ENCODE results near the gene ATP6V1B1.

ATP6V1B1 gene

DNA sequence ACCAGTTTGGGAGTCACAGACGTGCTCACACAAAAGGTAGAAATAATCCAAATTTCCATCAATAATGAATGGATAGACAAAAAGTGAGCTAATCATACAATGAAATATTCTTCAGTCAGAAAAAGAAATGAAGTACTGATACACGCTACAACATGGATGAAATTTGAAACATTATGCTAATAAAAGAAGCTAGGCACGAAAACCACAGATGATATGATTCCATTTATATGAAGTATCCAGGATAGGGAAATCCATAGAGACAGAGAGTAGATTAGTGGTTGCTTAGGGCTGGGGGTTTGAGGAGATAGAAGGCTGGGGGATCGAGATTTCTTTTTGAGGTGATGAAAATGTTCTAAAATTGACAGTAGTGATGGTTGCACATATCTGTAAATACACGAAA, 43.0 kb upstream of the ATP6V1B1 start:
- Histone ChIP-seq H3K36me3 (no peaks in the 10 kb centered on the region), H3K9ac (no peak overlapping the region), H3K27me3 (peaks cover 100% of the 10 kb centered on the region), H3K4me1 (no peaks in the 10 kb centered on the region), H3K27ac (no peak overlapping the region), H3K4me2 (no peak overlapping the region), H4K20me1 (peaks cover 19% of the 10 kb centered on the region; the same call in 1 of the 2 replicates), H3K9me3 (peaks cover 22% of the 10 kb centered on the region), H3K4me3 (no peak overlapping the region)
- no peak for TF ChIP-seq Cebpa-rat (IDR thresholded peaks at IDR 0.05)

DNA sequence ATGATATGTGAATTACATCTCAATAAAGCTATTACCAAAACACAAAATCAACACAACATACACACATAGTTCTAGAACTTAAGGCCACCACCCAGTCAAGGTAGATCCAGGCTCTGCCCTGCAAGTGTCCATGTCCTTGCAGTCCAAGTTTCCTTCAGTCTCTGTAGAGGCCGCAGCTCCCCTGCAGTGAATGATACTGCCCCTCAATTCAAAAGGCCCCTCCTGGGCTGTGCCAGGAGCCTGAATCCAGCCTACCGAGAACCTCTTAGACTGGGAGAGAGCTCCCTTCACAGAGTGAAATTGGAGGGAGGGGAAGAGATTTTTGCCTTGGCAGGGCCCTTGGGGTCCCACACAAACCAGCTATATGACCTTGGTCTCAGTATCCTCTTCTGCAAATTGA, 42.5 kb upstream of the ATP6V1B1 start:
- H3K9me3 ChIP-seq: peaks cover 18% of the 10 kb centered on the region
- H3K9ac ChIP-seq: no peak overlapping the region
- no peaks in the 10 kb centered on the region for H3K4me1 ChIP-seq
- no peak for TF ChIP-seq Cebpa-rat (IDR thresholded peaks at IDR 0.05)
- H3K27ac ChIP-seq: no peak overlapping the region
- no peak overlapping the region for H3K4me3 ChIP-seq
- peaks cover 100% of the 10 kb centered on the region for H3K27me3 ChIP-seq
- H3K4me2 ChIP-seq: no peak overlapping the region
- peaks cover 24% of the 10 kb centered on the region; the same call in 1 of the 2 replicates for H4K20me1 ChIP-seq
- no peaks in the 10 kb centered on the region for H3K36me3 ChIP-seq

DNA sequence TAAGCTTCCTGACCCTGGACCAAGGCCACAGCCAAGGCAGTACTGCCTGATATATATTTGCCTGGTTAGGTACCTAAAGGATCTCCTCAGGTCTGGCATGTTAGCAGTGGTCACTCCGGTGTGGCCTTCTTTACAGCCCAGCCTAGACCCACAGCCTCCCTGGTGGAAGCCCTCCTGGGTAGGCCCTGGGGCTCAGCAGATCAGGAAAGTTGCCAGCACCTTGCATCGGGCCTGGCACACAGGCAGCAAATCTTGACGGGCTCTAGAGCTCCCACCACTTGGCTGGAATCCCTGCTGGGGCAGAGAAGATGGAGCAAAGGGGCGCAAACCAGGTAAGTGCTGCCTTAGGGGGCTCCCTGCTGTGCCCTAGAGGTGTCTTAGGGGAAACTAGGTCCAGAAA, 40.9 kb upstream of the ATP6V1B1 start:
- peaks cover 100% of the 10 kb centered on the region for H3K27me3 ChIP-seq
- H3K27ac ChIP-seq: no peak overlapping the region
- H3K4me3 ChIP-seq: no peak overlapping the region
- H3K4me2 ChIP-seq: no peak overlapping the region
- peaks cover 26% of the 10 kb centered on the region; the same call in 1 of the 2 replicates for H4K20me1 ChIP-seq
- peaks cover 2% of the 10 kb centered on the region; the same call in 1 of the 2 replicates for H3K9me3 ChIP-seq
- H3K4me1 ChIP-seq: no peaks in the 10 kb centered on the region
- TF ChIP-seq Cebpa-rat (IDR thresholded peaks at IDR 0.05): no peak
- no peaks in the 10 kb centered on the region for H3K36me3 ChIP-seq
- no peak overlapping the region for H3K9ac ChIP-seq

DNA sequence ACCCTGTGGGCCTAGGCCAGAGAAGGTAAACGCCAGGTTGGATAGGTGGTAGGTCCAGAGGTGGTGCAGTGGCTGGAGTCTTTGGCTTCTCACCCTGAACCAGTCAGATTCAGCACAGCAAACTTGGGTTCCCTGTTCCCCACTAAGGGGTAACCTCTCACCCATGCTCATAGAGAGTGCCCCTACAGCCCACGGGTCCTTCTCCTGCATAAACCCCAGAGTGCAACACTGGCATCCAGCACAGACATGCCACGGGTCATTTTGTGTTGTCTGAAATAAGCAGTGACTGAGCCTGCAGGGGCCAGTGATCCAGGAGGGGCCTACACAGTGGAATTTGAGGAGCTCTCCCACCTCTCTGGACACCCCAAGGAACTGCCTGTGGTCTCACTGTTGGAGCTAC, 40.5 kb upstream of the ATP6V1B1 start:
- peaks cover 100% of the 10 kb centered on the region for H3K27me3 ChIP-seq
- no peak for TF ChIP-seq Cebpa-rat (IDR thresholded peaks at IDR 0.05)
- no peaks in the 10 kb centered on the region for H3K4me1 ChIP-seq
- H3K4me2 ChIP-seq: no peak overlapping the region
- H3K4me3 ChIP-seq: no peak overlapping the region
- H3K27ac ChIP-seq: no peak overlapping the region
- H3K9me3 ChIP-seq: peaks cover 2% of the 10 kb centered on the region
- no peaks in the 10 kb centered on the region for H3K36me3 ChIP-seq
- peaks cover 26% of the 10 kb centered on the region; the same call in 1 of the 2 replicates for H4K20me1 ChIP-seq
- H3K9ac ChIP-seq: no peak overlapping the region

DNA sequence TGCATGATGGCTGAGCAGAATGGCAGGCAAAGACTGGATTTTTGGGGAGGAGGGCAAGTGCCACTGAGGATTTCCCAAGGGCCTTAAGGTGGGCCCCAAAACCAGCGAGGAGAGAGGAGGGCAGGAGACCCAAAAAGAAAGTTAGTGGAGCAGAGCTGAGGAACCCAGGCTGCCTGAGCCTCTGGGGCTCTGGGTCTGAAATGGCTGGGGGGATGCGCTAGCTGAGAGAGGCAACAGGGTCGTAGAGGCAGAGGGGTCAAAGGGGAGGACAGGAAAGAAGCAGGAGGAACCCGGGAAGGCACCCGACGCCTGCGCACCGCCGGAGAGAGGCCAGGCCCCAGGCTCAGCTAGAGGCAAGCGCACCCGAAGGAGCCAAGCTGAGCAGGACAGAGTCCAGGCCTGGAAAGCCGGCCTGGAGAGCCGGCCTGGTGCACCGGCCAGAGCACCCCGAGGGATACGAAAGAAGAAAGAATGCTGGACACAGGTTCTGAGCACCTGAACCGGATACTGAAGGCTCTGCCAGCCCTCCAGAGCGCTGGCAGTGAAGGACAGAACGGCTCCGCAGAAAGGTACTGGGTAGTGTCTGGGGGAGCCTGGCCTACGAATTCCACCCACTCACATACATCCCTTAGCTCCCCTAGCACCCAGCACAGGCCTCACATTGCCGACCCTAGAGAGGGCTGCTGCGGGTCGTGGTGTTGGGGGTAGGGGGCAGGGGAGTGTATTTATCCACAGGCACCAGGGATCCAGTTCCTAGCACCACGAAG, 39.5 kb upstream of the ATP6V1B1 start:
- Histone ChIP-seq H3K27me3 (peaks cover 100% of the 10 kb centered on the region), H3K4me2 (no peak overlapping the region), H3K27ac (no peak overlapping the region), H3K9me3 (peaks cover 12% of the 10 kb centered on the region), H3K4me3 (no peak overlapping the region), H3K36me3 (no peaks in the 10 kb centered on the region), H4K20me1 (peaks cover 26% of the 10 kb centered on the region; the same call in 1 of the 2 replicates), H3K9ac (no peak overlapping the region), H3K4me1 (peaks cover 7% of the 10 kb centered on the region; the same call in 1 of the 2 replicates)
- no peak for TF ChIP-seq Cebpa-rat (IDR thresholded peaks at IDR 0.05)

DNA sequence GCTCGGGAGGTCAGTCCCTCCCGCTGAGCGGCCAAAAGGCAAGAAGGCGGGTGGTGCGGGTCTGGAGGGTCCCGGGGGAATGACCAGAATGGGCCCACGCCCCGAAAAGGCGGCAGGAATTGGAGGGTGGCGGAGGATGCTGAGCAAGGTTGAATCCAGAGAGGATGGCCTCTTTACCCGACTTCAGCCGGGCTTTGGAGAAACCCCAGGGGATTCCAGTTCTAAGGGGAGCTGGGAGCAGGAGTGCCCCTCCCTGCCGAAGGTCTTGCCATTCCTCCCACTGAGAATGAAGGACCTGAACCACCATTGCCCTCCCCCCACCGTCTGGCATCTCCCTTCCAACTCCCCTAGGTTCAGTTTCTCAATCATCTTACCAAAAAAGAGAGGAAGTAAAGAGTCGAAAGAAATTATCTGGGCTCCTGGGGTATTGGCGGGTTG, 38.9 kb upstream of the ATP6V1B1 start:
- no peak overlapping the region for H3K4me2 ChIP-seq
- peaks cover 100% of the 10 kb centered on the region for H3K27me3 ChIP-seq
- TF ChIP-seq Cebpa-rat (IDR thresholded peaks at IDR 0.05): no peak

DNA sequence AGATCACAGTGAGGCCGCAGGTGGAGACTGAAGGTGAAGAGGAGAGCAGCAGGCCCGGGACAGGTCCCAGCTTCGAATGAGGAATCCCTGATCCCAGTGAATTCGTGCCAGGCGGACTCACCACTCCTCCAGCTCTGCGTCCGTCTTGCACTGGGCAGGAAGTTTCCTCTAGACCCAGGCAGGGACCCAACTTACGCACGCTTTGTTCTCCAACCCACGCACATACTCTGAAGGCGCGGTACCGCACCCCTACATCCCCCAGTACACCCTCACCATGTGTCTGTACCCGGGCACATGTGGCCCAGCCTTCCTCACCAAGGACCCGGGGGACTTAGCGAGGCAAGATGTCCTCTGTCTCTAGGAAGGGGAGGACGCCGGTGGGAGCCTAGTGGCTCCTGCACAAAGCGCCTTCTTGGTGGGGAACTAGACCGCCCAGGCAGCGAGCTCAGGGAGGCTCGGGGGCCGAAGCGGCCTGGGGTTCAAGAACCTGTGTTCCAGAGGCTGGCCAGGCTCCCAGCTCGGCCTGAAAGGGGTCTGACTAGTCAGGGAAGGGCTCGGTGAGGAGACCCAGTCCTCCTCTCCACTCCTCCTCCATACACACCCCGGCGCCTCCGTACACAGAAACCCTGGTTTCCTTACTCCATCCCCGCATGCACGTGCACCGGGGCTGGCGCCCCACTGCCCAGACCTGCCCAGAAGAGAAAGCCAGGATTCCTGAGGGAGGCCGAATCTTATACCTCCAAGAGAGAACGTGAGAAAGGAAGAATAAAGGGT, 38.3 kb upstream of the ATP6V1B1 start:
- Histone ChIP-seq H3K4me2 (no peak overlapping the region), H3K27me3 (peaks cover 100% of the 10 kb centered on the region), H3K4me3 (no peak overlapping the region), H3K36me3 (no peaks in the 10 kb centered on the region), H3K9me3 (peaks cover 19% of the 10 kb centered on the region), H3K4me1 (peaks cover 8% of the 10 kb centered on the region; the same call in 1 of the 2 replicates), H4K20me1 (peaks cover 26% of the 10 kb centered on the region; the same call in 1 of the 2 replicates), H3K27ac (no peak overlapping the region), H3K9ac (no peak overlapping the region)
- no peak for TF ChIP-seq Cebpa-rat (IDR thresholded peaks at IDR 0.05)

More for the DNA sequence above, 38.9 kb upstream of the ATP6V1B1 start:
- peaks cover 8% of the 10 kb centered on the region; the same call in 1 of the 2 replicates for H3K4me1 ChIP-seq
- H3K4me3 ChIP-seq: no peak overlapping the region
- peaks cover 26% of the 10 kb centered on the region; the same call in 1 of the 2 replicates for H4K20me1 ChIP-seq
- H3K36me3 ChIP-seq: no peaks in the 10 kb centered on the region
- H3K9ac ChIP-seq: no peak overlapping the region
- no peak overlapping the region for H3K27ac ChIP-seq
- peaks cover 18% of the 10 kb centered on the region for H3K9me3 ChIP-seq

DNA sequence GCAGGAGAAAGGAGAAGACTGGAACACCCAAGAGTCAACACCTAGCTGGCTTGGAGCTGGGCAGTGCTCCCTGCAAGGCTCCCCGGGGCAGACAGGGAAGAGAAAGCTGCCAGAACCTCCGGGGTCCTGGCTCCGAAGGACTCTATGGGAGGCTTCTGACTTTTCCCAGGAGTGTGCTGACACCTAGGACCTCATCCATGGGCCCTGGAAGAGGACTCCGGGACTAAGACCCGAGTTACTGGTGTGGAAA, 37.8 kb upstream of the ATP6V1B1 start:
- Histone ChIP-seq H3K36me3 (no peaks in the 10 kb centered on the region), H3K27ac (no peak overlapping the region), H3K9ac (no peak overlapping the region), H4K20me1 (peaks cover 26% of the 10 kb centered on the region; the same call in 1 of the 2 replicates), H3K4me3 (no peak overlapping the region), H3K4me1 (peaks cover 8% of the 10 kb centered on the region; the same call in 1 of the 2 replicates), H3K9me3 (peaks cover 19% of the 10 kb centered on the region), H3K27me3 (peaks cover 100% of the 10 kb centered on the region), H3K4me2 (no peak overlapping the region)
- TF ChIP-seq Cebpa-rat (IDR thresholded peaks at IDR 0.05): no peak

DNA sequence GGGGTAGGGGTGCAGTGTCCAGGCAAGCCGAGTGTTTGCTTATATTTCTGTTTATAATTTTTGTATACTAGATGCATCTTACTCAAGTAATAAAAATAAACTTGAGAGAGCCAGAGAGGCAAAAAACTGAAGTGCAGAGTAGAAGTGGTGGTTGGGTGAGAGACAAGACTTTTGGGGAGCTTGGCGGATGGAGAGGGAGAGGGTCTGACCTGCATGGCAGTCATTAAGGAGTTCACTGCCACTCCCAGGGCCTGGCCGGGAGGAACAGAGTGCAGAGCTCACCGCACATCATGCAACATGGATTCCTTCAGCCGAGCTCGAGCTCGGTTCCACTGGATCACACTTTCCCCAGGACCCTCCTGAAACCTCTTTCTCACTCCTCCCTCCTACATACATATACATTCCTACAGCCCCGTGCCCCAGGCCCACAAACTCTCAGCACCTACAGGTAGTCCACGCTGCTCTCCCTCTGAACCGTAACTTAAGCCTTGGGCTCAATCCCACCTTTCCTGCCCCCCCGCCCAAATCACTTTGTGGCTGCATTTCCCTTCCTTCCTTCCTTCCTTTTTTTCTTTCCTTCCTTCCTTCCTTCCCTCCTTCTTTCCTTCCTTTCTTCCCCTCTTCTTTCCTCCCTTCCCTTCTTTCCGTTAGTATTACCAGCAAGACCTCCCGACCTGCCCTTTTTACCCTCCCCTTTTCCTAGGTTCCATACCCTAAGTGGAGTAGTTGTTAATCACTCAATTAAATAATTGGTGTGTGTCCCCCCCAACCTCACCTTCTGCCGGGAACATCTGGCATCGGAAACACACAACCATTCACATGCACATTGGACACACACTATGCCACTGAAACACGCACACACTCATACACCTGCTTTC, 37.1 kb upstream of the ATP6V1B1 start:
- no peak overlapping the region for H3K4me2 ChIP-seq
- peaks cover 100% of the 10 kb centered on the region for H3K27me3 ChIP-seq
- peaks cover 8% of the 10 kb centered on the region; the same call in 1 of the 2 replicates for H3K4me1 ChIP-seq
- H3K36me3 ChIP-seq: no peaks in the 10 kb centered on the region
- TF ChIP-seq Cebpa-rat (IDR thresholded peaks at IDR 0.05): no peak
- H3K9ac ChIP-seq: no peak overlapping the region
- H3K9me3 ChIP-seq: peaks cover 20% of the 10 kb centered on the region
- no peak overlapping the region for H3K4me3 ChIP-seq
- peaks cover 26% of the 10 kb centered on the region; the same call in 1 of the 2 replicates for H4K20me1 ChIP-seq
- no peak overlapping the region for H3K27ac ChIP-seq
